A549 (cell line): ENCODE measurements around the gene BICD2.

Source experiments
- KDM1A ChIP-seq: fragments of 200-600 bp; sonication (generic); IDR thresholded peaks from 2 replicates; pipeline ENCODE4 v1.6.1; 2016; ENCODE audit warnings: low read depth, mild to moderate bottlenecking
- PHF8 ChIP-seq: fragments of 200-600 bp; sonication (generic); IDR thresholded peaks from 2 replicates; pipeline ENCODE4 v1.6.1; 2016; ENCODE audit warnings: low read depth, mild to moderate bottlenecking, antibody characterized with exemption, moderate library complexity, borderline replicate concordance
- SMC3 ChIP-seq: fragments of >200 bp; sonication (Bioruptor Twin); formaldehyde crosslinking; IDR thresholded peaks from 3 replicates; pipeline ENCODE4 v1.6.1; 2018; ENCODE audit warnings: inconsistent platforms
- TF ChIP-seq, protein P1 (sequence below): fragments of >200 bp; sonication (Bioruptor Twin); formaldehyde crosslinking; IDR thresholded peaks from 3 replicates; pipeline ENCODE4 v1.5.1; 2016
- TF ChIP-seq, protein P2 (sequence below): IDR thresholded peaks from 2 replicates; pipeline ENCODE4 v1.6.1; 2012

DNA sequence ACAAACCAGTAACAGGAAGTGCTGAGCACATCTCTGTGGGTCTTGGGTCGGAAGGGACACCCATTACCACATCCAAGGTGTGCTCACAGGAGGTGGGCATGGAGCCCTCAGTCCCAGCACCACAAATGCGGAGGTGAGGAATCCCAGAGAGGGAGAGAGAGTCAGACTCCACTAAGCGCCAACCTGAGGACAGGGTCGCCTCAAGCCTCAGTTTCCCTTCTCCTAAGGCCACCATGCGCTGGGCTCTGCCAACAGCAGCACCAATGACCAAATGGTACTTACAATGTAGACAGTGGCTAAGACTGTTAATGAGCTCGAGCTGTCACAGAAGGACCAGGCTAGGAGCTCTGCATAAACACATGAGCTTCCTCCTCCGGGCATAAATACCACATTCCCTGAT, 43.1 kb downstream of the BICD2 start:
- TF ChIP-seq, protein P1, sequence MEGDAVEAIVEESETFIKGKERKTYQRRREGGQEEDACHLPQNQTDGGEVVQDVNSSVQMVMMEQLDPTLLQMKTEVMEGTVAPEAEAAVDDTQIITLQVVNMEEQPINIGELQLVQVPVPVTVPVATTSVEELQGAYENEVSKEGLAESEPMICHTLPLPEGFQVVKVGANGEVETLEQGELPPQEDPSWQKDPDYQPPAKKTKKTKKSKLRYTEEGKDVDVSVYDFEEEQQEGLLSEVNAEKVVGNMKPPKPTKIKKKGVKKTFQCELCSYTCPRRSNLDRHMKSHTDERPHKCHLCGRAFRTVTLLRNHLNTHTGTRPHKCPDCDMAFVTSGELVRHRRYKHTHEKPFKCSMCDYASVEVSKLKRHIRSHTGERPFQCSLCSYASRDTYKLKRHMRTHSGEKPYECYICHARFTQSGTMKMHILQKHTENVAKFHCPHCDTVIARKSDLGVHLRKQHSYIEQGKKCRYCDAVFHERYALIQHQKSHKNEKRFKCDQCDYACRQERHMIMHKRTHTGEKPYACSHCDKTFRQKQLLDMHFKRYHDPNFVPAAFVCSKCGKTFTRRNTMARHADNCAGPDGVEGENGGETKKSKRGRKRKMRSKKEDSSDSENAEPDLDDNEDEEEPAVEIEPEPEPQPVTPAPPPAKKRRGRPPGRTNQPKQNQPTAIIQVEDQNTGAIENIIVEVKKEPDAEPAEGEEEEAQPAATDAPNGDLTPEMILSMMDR: no peak
- TF ChIP-seq, protein P2, sequence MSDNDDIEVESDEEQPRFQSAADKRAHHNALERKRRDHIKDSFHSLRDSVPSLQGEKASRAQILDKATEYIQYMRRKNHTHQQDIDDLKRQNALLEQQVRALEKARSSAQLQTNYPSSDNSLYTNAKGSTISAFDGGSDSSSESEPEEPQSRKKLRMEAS: no peak
- TF ChIP-seq PHF8: no peak
- no peak for TF ChIP-seq KDM1A
- no peak for TF ChIP-seq SMC3
